Neural crest cell (in vitro differentiated cells): Measurements from ENCODE around the gene TLE4. TPM values are rescaled to one million over a fixed set of nuclear protein-coding genes. Genes with fewer than 3 reads are reported as not detected.

ENCODE experiments used
- DNase-seq: peaks from one replicate; pipeline ENCODE4 v3.0.0; 2021; ENCODE audit warnings: low read depth, mixed read lengths, low spot score
- H3K27ac Mint-ChIP-seq: one replicate; pipeline ENCODE4 v1.8.0; 2021; ENCODE audit warnings: mild to moderate bottlenecking, mixed read lengths; ENCODE audit not compliant: unreplicated experiment
- H3K27me3 Mint-ChIP-seq: 2 replicates; pipeline ENCODE4 v1.8.0; 2021; ENCODE audit warnings: low read depth, mild to moderate bottlenecking, mixed read lengths
- H3K36me3 Mint-ChIP-seq: 2 replicates; pipeline ENCODE4 v1.8.0; 2021; ENCODE audit warnings: low read depth, mild to moderate bottlenecking, mixed read lengths
- H3K4me1 Mint-ChIP-seq: 2 replicates; pipeline ENCODE4 v1.8.0; 2021; ENCODE audit warnings: mixed read lengths
- H3K4me3 Mint-ChIP-seq: one replicate; pipeline ENCODE4 v1.8.0; 2021; ENCODE audit warnings: mild to moderate bottlenecking, mixed read lengths
- H3K9me3 Mint-ChIP-seq: 2 replicates; pipeline ENCODE4 v1.8.0; 2021; ENCODE audit warnings: mixed read lengths
- total RNA-seq: library from RNA; stranded (reverse); gene quantifications from 2 replicates; pipeline ENCODE4 v1.2.1, GENCODE V29; 2021
- TF ChIP-seq, protein P1 (sequence below): fragments of 200-600 bp; sonication (generic); conservative IDR thresholded peaks from 2 replicates; pipeline ENCODE4 v1.5.0; 2021; ENCODE audit warnings: antibody characterized with exemption, mild to moderate bottlenecking

TLE4 gene
- total RNA-seq, 1 donor from 2014 or later = 85.8 TPM

DNA sequence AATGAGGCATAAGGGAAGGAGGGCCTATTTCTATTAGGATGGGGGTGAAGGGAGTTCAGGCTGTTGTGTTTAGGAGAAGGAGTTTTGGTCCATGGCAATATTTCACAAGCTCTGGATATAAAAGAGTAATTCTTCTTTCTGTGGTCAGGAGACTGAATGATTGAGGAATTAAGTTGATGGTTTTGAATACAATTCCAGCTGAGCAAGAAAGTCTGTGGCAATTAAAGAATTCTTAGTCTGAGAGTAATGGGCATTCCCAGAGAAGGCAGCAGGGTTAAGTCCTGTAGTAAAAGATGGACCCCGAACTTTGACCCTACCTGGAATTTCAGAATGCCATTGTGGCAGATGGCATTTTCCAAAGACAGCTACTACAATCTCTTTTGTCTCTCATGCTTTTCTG lies 202.6 kb downstream of the TLE4 start:
- peaks cover 7% of the 10 kb centered on the region for H3K4me1 Mint-ChIP-seq
- H3K4me3 Mint-ChIP-seq = no peak overlapping the region
- no peaks in the 10 kb centered on the region for H3K27me3 Mint-ChIP-seq
- TF ChIP-seq, protein P1, sequence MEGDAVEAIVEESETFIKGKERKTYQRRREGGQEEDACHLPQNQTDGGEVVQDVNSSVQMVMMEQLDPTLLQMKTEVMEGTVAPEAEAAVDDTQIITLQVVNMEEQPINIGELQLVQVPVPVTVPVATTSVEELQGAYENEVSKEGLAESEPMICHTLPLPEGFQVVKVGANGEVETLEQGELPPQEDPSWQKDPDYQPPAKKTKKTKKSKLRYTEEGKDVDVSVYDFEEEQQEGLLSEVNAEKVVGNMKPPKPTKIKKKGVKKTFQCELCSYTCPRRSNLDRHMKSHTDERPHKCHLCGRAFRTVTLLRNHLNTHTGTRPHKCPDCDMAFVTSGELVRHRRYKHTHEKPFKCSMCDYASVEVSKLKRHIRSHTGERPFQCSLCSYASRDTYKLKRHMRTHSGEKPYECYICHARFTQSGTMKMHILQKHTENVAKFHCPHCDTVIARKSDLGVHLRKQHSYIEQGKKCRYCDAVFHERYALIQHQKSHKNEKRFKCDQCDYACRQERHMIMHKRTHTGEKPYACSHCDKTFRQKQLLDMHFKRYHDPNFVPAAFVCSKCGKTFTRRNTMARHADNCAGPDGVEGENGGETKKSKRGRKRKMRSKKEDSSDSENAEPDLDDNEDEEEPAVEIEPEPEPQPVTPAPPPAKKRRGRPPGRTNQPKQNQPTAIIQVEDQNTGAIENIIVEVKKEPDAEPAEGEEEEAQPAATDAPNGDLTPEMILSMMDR = no peak
- H3K27ac Mint-ChIP-seq = no peak overlapping the region
- DNase-seq = no peak
- H3K36me3 Mint-ChIP-seq = no peaks in the 10 kb centered on the region
- H3K9me3 Mint-ChIP-seq = peaks cover 2% of the 10 kb centered on the region
